Pons (tissue), 1 donor: ENCODE data around the gene TNS4.

Experiments used
- DNase-seq: peaks from one replicate; pipeline ENCODE4 v3.0.0-alpha.2; 2016; ENCODE audit warnings: low spot score

Gene TNS4

DNA sequence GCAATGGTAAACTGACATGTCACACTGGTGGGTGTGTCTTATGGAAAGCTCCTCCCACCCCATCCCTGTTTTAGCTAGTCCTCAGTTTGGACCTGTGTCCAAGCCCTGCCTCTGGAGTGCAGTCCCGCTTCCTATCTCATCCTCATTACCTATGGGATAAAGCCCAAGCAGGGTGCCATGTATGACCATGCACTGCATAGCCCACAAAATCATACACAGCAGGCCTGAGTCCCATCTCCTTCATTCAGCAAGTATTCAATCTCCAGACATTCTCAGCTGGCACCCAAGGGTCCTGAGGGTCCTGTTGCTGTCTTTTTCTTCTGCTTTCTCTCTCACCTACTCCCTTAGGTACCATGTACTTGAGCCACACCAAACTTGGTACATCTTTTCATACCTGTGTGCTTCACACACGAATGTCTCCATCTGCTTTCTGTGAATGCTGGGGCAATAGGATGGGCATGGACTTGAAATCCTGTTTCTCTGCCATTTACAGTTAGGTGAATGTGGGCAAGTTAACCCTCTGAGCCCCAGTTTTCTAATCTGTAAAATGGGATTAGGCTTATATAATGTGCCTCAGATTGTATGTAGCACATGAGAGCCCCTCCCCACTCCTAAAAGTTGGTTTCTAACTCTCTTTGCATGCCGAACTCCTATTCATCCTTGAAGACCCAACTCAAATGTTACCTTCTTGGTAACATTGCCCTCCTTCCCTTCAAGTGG is 28.5 kb downstream of the TNS4 start:
- DNase-seq, result no peak

DNA sequence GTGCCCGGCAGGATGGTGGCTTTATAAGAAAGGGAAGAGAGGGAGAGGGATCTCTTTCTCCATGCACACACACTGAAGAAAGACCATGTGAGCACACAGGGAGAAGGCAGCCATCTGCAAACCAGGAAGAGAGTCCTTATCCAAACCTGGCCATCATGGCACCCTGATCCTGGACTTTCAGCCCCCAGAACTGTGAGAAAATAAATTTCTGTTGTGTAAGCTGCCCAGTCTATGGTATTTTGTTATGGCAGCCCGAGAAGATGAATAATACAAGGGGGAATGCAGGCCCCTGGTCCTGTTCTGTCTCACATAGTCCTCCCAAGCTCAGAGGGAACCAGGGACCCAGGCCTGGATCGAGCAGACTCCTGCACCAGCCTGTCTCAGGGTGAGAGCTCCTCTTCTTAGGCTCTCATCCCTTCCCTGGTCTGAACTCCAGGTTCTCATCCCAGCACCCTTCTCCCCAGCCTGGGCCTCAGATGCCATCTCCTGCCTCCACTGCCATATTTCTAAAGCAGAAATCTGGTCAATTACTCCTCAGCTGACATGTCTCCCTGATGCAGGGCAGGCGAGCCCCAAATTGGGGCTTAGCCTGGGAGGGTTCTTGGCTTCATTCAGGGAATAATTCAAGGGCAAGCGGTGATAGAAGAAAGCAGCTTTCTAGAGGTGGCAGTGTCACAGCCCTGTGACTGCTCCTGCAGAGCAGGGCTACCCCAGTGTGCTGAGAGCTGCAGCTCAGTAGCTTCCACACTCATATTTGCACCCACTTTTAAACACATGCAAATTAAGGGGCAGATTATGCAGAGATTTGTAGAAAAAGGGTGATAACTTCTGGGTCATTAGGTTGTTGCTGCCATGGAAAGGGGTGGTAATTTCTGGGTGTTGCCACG is 29.3 kb downstream of the TNS4 start:
- no peak for DNase-seq

DNA sequence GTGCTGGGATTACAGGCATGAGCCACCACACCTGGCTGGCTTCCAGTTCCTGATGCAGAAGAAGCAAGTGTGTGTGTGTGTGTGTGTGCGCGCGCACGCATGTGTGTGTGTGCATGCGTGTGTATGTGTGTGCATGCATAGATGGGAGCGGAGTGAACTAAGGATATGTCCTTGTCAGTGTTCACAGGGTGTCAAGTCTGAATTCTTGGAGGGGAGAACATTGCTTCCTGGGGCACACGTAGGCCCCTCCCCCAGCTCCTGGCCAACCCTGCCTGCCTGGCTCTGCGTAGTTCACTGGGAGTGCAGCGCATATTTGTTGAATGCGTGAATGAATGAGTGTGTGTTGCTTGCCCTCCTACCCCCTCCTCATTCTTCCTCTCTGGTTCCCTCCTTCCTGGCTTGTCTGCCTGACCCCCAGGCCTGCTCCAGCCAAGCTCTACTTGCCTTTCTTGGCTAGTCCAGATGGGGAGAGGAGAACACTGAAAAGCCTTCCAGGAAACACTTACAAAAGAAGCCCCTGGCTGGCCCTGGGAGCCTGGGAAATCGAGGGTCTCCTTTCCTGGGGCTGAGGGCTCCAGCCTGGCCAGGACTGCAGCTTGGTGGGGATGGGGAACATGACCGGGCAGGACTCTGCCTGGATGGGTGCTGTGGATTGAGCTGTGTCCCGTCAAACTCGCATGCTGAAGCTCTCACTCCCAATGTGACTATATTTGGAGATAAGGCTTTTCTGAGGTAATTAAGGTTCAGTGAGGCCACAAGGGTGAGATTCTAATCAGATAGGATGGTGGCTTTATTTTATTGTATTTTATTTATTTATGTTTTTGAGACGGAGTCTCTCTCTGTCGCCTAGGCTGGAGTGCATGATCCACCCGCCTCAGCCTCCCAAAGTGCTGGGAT is 30.2 kb downstream of the TNS4 start:
- DNase-seq, result no peak

DNA sequence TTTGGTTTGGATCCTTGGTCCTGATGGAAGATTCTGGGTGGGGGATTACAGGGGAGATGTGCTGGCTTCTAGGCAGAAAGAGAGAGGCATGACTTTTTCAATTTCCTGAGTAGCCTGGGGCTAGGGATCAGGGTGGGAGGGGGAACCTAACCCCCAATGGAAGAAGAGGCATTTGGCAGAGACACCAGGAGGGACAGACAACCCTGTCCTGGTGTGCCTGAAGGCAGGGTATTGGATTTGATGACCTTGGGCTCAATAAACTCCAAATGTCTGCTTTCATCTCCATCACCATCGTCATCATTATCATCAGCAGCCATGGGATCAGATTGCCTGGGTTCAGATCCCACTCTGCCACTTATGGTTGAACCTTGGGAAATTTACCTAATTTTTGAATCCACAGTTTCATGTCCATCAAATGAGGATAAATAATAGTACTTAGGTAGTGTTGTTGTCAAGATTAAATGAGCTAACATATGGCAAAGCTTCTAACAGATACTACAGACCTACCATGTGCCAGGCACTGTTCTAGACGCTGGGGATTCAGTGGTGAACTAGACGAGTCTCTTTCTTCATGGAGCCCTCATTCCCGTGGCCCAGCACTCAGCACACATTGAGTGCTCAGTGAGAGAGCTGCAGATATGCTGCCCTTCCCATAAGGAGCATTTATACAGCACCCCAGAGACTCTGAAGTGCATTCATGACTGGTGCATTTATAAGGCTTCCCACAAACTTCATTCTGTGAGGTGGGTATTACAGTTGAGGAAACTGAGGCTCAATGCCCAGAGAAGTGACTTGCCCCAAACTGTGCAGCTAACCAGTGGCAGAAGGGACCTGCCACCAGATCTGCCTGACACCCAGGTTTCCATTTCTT is 31.4 kb downstream of the TNS4 start:
- no peak for DNase-seq

DNA sequence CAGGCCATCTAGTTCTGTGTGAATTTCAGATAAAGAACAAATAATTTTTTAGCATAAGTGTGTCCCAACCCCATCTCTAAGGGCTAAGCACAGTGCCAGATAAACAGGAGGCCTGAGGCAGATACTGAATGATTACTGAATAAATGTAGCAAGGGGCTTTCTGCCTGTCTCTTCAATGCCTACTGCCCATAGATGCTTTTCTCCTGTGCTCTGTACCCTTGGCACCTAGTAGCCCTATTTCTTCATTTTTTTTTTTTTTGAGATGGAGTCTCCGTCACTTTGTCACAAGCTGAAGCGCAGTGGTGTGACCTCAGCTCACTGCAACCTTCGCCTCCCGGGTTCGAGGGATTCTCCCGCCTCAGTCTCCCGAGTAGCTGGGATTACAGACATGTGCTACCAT is 32.9 kb downstream of the TNS4 start:
- DNase-seq, result no peak

DNA sequence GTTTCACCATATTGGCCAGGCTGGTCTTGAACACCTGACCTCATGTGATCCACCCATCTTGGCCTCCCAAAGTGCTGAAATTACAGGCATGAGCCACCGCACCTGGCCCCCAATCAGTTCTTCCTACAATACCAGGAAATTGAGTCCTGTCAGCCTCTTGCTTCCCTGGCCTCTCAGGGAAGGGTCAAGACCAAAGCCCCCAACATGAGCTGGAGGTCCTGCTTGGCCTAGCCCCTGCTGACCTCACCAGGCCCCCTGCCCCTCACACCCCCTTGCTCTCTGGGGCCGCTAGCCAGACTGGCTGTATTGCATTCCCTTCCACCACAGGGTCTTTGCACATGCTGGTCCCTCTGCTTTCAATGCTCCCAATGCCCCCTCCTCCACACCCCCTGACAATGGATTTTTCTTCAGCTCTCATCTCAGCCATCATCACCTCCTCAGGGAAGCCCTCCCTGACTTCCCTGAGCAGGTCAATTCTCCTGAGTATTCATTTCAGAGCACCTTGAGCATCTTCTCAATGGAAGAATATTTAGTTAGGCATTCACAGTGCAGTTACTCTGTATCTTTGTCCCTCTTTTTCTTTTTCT is 34.0 kb downstream of the TNS4 start:
- no peak for DNase-seq

DNA sequence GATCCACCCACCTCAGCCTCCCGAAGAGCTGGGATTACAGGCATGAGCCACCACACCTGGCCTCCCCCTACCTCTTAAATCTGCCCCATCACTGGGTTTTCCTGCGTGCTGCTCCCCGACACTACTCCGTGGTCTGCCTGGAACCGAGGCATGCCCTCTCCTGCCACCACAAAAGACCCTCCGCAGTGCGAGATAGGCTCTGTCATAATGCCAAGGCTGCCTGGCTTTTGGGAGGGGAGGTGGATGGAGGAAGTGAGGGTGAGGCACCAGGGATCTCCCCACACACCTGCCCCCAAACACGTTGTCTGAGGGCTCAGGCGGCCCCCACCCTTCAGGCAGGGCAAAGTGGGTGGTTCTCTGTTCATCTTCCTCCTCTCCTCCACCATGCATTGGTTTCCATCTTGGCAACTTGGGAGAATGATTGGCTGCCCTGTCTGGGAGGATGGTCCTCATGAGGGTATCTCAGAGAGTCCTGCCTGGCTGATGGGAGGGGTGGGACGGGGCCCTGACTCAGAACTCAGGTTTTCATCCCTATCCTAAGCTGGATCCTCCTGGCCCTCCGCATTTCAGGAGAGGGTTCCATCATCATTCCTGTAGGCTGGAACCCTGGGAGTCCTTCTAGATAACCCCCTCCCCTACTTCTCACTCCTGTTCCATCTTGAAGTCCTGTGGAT is 35.0 kb downstream of the TNS4 start:
- DNase-seq, result no peak

DNA sequence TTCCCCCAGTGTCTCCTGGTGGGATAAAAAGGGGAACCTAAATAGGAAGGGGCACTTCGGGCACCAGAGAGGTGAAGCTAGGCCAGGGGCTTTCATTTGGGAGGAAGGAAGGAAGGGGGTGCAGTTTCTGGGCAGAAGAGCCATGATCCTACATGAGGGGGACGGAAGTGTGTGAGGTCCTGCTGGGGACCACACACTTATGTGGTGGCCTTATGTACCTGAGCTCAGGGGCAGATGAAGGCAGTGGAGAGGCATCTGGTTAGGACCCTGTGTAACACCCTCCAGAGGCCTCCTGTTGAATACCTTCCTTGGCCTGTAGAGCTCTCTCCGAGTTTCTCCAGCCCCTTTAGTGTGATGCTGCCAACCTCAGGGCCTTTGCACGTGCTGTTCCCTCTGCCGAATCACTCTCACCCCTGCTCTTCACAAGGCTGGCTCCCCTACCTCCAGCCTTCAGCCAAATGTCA is 37.0 kb downstream of the TNS4 start:
- no peak for DNase-seq

DNA sequence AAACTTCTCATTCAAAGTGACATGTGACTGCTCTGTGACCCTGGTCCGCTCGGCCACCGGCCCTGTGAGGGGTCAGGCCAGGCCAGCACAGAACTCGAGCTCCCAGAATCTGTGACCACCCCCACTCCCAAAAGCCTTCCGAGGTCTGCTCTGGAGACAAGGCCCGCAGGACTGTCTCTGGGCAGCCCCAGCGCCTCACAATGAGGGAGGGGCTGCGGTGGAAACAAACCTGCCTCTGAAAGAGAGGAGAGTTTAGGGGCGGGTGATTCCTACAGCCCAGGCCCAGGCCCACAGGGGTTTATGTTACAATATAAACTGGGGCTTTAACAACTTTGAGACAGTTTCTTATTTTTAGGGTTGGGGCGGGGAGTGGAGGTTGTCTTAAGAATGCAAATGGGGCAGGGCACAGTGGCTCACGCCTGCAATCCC is 38.3 kb downstream of the TNS4 start:
- no peak for DNase-seq

DNA sequence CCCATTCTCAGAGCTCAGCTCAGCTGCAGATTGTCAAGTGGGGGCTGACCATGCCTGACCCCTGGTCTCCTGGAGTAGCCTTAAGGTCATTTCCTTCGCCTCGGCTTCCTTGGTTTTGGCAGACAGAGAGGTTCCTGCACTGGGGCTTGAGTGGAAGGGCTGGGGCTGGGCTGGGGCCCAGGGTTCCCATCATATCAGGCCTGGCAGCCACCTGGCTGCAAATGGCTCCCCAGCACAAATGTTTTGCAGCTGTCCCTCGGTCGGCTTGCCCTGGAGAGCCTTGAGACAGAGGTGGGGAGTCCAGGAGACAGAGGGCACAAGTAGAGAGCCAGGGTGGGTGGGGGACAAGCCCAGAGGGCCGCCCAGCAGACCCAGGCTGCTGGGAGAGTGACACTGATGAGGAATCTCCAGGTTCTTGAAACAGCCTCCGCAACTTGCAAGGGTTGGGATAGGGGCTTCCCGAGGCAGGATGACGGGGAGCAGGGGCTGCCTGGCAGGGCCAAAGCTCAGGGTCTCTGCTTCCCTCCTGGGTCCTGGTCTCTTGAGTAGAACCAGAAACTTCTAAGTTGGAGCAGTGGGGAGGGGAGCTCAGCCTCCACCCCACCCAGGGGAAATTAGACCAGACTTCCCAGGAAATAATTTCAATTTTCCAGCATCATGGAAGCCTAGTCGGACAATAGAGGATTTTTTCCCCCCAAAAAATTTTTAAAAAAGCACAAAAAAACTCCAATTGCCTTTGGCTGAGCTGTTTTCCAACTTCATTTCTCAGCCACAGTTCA is 38.9 kb downstream of the TNS4 start:
- DNase-seq, result no peak

DNA sequence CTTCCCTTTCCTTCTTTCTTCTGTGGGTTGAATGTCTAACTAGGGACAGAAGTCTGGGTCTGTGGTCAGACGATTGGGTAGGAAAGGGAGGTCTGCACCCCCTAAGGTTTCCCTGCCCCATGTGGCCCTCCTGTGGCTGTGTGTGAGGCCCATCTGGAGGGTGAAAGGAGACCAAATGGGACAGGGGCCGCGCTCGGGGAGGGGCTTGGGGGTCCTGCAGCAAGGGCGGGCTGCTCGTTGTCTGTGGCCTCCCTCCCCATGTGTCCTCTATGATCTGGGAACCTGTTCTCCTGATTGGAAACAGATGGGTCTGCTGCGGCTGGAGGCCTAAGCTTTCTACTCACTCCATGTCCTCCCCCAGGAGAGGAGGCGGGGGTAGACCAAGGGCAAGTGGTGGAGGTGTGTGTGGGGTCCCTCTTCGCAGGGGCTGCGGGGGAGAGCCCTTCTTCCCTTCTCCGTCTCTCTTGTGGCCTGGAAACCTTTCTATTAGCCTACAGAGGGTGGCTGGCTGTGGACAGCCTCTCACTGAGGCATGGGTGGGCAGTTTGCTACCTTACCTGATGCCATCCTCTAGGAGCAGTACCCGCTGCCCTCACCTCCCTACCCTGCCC is 39.6 kb downstream of the TNS4 start:
- DNase-seq, result no peak

DNA sequence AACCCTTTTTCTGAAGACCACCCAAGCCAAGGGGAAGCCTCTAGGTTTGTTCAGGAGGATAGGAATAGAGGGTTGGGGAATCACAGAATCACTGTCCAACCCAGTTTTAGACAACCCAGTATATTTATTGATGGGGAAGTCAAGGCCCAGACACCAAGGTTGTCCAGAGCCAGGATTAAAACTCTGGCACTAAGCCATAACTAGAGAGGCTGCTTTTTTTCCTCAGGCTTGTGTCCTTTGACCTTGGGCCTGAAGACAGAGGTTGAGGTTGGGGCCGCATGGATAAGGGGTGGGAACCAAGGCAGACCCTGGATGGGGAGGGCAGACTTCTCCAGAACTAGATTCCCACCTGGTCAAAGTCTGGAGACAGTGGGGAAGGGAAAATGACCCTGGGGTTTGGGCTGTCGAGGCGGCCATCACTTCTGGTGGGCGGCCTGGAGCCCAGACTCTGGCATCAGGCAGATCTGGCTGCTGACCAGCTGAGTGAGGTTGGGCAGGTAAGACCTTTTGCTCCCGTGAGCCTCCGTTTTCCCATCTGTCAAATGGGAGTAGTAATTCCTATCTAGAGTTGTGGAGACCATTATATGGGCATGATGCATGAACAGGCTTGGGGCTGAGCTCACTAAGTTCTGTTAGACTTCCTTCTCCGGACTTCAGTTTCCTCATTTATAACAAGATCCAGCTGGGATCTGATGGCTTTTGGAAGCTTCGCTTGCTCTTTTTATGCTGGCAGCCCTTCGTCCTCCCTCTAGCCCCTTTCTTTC is 40.3 kb downstream of the TNS4 start:
- DNase-seq, result no peak

DNA sequence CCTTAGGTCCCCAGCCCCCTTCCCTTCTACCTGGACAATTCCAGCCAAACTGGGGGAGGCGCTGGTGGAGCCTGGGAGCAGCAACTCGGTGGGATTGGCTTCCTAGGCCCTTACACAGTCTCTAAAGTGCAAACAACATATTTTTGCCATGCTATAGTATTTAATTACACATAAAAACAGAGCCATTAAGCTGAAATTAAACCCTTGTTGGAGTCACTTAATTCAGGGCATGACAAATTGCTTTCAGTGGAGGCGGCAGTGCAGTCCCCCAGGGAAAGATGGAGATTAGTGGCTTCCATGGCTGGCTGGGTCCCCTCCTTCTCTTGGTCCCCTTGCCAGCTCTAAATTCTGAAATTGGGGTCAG is 40.8 kb downstream of the TNS4 start:
- no peak for DNase-seq

DNA sequence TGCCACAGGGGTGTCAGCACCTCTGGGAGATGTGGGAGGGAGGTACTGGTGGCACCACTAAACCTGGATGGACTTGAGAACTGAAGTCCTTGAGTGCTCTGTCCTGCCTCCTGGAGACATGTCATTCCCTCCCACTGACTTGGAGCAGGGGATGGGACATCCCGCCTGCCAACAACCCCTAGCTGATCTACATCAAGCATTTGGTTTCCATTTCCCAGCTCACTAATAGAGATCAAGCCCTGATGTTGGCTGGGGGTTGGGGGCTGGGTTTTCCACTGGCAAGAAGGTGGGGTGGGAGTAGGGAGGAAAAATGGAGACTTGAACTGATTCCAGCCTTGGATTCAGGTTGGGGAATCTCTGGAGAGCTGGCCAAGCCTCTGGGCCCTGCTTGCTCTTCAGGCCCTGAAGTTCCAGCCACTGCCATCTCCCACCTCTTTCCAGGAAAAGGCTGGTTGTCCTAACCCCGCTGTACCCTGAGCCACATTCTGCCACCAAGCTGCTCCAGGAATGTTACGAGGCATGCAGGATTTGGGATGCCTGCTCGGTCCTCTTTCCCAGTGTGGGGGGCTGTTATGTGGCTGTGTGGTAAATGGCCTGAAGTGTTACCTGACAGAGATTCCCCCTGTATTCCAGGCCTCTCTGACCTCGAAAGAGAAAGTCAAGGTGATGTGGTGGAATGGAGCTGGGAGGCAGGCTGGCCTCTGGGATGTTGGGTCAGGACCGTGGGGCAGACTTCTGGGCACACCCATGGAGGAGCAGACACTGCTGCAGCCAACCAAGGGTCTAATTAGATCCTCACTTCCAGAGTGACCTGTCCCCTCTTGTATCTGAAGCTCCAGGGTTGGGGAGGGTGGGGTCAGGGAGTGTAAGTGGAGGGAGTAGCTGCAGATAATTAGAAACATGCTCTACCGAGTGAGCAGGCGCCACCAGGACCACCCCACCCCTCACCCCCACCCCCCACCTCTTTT is 41.5 kb downstream of the TNS4 start:
- DNase-seq, result no peak

DNA sequence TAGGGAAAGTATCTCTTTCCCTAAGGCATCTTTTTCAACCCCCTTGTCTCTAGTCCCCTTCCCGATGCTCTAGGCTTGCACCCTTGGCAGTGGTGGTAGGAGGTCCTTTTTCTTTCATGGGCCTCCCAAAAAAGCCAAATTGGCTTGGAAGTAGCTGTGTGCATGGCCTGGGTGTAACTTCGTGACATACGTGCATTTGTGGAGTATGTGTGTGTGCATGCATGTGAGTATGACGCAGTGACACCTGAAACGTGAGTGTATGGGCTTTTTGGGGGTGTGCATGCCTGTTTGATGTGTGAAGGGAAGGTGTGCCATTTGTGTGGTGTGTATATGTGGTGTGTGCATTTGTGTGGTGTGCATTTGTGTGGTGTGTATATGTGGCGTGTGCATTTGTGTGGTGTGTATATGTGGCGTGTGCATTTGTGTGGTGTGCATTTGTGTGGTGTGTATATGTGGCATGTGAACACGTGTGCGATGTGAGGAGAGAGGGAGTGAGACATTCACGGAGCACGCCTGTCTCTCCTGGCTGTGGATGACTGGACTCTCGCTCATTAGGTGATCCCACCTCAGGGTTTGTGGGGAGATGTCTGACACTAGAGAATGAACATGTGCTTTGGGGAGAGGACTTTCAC is 42.5 kb downstream of the TNS4 start:
- DNase-seq, result no peak

DNA sequence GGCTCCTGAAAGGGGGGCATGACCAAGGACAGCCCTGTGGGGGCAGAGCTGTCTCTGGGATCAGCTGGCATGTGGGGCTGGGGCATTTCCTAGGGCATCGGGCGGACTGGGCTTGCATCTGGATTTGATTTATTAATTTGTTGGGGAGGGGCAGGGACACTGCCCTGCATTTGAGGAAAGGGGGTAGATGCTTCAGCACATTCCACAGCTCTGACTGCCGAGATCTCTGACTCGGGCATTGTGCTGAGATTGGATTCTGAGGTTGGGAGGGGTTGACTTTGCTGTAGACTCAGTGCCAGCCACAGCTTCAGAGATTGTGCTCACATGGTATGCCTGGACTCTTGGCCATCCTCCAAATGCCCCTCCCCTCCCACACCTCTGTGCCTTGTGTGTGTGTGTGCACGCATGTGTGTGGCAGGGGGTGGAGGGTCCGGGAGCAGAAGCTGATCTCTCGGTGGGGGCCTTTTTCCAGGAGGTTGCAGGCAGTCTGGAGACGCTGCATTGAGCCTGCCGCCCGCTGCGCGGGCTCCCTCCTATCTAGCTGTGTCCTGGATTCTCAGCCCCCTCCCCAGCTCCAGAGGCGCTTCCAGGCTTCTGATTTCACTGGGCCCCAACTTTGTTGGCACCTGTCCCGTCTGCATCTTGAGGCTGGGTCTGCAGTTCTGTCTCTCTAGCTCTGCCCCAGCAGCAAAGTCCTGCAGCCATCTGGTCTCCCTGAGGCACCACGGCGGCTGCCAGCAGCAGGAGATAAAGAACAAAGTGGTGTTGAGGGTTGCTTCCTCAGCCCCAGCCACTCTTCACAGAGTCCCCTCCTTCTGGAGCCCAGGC is 43.2 kb downstream of the TNS4 start:
- DNase-seq, result no peak
